Measurements from ENCODE around the gene CCDC57.

CCDC57 gene

GRCh38 chr17:82076785-82077591 lies 135.7 kb downstream of the CCDC57 start:
- no peak overlapping the region for H3K4me3 ChIP-seq
- TF ChIP-seq, protein P1, sequence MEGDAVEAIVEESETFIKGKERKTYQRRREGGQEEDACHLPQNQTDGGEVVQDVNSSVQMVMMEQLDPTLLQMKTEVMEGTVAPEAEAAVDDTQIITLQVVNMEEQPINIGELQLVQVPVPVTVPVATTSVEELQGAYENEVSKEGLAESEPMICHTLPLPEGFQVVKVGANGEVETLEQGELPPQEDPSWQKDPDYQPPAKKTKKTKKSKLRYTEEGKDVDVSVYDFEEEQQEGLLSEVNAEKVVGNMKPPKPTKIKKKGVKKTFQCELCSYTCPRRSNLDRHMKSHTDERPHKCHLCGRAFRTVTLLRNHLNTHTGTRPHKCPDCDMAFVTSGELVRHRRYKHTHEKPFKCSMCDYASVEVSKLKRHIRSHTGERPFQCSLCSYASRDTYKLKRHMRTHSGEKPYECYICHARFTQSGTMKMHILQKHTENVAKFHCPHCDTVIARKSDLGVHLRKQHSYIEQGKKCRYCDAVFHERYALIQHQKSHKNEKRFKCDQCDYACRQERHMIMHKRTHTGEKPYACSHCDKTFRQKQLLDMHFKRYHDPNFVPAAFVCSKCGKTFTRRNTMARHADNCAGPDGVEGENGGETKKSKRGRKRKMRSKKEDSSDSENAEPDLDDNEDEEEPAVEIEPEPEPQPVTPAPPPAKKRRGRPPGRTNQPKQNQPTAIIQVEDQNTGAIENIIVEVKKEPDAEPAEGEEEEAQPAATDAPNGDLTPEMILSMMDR (IDR thresholded peaks at IDR 0.05) = no peak
- DNase-seq (ENCODE audit: low spot score) = no peak
- no peak overlapping the region for H3K27ac ChIP-seq

GRCh38 chr17:82076018-82076784 lies 136.4 kb downstream of the CCDC57 start:
- no peak overlapping the region for H3K4me3 ChIP-seq
- no peak for DNase-seq (ENCODE audit: low spot score)
- TF ChIP-seq, protein P1 (IDR thresholded peaks at IDR 0.05) = no peak
- no peak overlapping the region for H3K27ac ChIP-seq

- Histone ChIP-seq H3K4me3 (no peak overlapping the region), H3K27ac (no peak overlapping the region)
- TF ChIP-seq, protein P1 (IDR thresholded peaks at IDR 0.05) = no peak
- no peak for DNase-seq (ENCODE audit: low spot score)
These were observed 139.2 kb downstream of the CCDC57 start for GRCh38 chr17:82073446-82073845.

DNA sequence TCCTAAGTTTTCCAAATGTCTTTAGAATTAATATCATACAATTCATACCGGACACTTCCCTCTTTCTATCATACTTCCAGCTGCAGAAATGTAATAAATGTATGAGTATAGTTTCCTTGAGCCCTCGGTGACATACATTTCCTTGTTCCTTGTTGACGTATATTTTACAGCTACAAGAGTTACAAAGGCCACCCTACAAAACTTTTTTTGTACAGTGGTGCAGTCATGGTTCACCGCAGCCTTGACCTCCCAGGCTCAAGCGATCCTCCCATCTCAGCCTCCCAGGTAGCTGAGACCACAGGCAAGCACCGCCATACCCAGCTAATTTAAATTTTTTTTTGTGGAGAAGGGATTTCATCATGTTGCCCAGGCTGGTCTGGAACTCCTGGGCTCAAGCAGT lies 139.8 kb downstream of the CCDC57 start:
- no peak for DNase-seq (ENCODE audit: low spot score)
- no peak overlapping the region for H3K4me3 ChIP-seq
- no peak overlapping the region for H3K27ac ChIP-seq
- TF ChIP-seq, protein P1 (IDR thresholded peaks at IDR 0.05) = no peak

DNA sequence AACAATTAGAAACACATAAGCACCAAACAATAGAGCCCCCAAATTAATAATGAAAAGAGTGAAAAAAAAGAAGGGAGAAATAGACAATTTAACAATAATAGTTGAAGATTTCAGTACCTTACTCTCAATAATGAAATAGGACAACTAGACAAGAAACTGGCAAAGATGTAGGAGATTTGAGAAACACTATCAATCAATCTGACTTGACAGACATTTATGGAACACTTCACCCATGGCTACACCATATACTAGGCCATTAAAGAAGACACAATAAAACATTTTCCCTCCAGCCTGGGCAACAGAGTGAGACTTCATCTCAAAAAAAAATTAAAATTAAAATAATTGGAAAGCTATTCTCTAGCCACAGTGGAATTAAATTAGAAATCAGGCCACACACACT lies 142.0 kb downstream of the CCDC57 start:
- TF ChIP-seq, protein P1 (IDR thresholded peaks at IDR 0.05) = no peak
- Histone ChIP-seq H3K4me3 (no peak overlapping the region), H3K27ac (no peak overlapping the region)
- no peak for DNase-seq (ENCODE audit: low spot score)

DNA sequence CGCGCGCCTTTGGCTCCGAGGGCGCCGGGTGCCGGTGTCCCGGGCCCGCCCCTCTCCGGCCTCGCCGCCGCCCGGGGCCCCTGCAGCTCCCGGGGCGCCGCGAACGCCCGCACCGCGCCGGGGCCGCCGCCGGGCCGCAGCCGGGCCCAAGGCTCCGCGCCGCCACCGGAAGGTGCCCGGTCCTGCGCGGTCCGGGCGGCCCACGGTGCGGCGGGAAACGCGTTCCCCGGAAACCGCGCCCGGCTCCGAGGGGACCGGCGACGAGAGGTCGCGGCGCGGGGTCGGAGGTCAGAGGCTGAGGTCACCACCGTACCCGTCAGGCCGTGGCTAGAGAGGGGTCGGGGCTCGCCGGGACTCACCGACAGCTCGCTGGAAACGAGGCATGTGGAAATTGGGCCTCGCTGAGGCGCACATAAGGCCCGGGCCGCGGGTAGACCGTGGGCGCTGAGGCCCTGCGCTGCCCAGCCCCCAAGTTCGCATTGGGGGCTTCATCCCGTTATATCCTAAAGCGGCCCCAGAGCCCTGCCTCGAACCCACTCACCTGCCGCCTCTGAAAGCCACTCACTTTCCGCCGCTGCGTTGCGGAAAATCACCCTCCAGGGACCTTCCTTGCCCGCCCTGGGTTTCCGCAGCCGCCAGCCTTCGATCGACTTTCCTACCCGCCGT lies 146.9 kb downstream of the CCDC57 start, which contains the start of gene DUS1L:
Gene DUS1L, minus strand, starts transcription at position 167 of the 666 bp plus-strand sequence. CDS start 745 bp downstream, outside the sequence.
- DNase-seq (ENCODE audit: low spot score) = no peak
- Histone ChIP-seq H3K27ac (peak within 1 kb of the TSS; percentile 86 to 88), H3K4me3 (peak within 1 kb of the TSS; percentile 87)
- TF ChIP-seq, protein P1 (IDR thresholded peaks at IDR 0.05) = no peak

Data from coronary artery (tissue), 2 donors.